ENCODE data around the gene DCTN1. TPM values are rescaled to one million over a fixed set of nuclear protein-coding genes. Genes with fewer than 3 reads are reported as not detected.
"Not testable (repeated sequence)": the region's sequence is repeated elsewhere in the genome, so short reads cannot be mapped to it uniquely, and the experiment has no call there.

The DCTN1 gene
- 100 to 1,000 TPM; 165 to 167 TPM for total RNA-seq
- long read RNA-seq, donor 1, full-length matches to known transcripts = 35 of 81 reads
- long read RNA-seq, donor 1, partial matches to known transcripts = 32 of 81 reads
- long read RNA-seq, donor 1, other reads (novel, unspliced or antisense) = 14 of 81 reads
- long read RNA-seq, donor 2, full-length matches to known transcripts = 32 of 118 reads
- long read RNA-seq, donor 2, partial matches to known transcripts = 70 of 118 reads
- long read RNA-seq, donor 2, other reads (novel, unspliced or antisense) = 16 of 118 reads

DNA sequence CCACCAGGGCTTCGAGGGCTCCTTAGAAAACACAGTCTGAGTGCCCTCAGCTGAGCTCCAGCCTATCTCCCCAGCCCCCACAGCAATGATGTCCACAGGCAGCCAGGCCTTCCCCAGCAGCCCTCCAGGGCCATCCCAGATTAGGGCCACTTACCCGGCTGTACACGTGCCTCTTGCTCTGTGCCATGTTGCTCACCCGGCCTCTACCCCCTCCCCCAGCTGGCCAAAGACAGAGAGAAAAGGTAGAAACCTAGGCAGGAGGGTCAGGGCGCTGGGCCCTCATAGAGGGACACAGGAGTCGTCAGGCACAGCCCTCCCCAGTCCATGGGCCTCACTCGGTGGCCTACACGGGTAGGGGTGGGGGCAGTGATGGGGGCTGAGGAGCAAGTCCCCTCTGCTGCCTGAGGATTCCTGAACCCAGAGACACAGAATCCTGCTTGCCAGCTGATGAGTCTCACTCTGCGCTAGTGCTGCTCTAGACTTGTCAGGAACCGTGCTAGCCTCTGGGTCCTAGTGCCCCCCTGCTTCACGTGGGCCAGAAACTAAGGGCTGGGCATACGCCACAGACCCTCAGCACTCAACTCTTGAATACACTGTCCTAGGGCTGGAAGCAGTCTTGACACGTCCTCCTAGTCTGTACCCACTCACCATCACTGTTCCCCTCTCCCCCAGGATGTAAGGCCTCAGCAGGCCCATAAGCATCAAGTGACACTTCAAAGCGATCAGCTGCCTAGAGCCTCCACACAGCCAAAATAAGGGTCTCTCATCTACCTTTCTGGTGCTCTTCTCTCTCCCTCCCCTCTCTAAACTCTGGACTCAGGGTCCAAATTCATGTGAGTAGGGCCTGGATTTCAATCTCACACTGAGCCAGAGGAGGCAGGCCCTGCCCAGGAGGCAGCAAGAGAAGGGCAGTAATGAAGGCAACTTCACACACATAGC lies at the start of gene DCTN1:
Gene DCTN1 (minus strand): TSS at position 461 of the 939 bp plus-strand sequence. CDS start 274 bp downstream, at position 187.
- intact Hi-C loops (cut with DNase I) = no loop called here
- no peak for DNase-seq (ENCODE audit: low spot score)

DNA sequence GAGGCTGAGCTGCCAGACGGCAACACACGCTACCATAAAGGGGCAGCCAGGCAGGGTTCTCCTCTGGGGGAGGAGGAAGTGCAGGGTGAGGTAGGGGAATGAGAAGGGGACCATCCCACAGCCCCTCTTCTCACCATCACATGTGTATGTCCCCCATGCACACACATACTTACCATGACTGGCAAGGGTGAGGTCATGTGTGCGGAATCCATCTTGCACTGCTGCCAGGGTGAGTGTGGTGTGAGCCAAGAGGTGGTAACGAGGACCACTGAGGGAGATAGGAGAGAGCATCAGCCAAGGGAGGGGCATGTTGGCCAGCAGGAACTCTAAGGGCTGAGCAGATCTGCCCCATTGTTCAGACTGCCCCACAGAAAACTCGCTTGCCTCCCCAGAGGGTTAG lies 48.6 kb upstream of the DCTN1 start:
- intact Hi-C loops (cut with DNase I) = loop anchor here in 1 of 2 donors (1.0 kb wide), 1 partner anchor 22 kb away; no protein-coding TSS in a partner anchor
- DNase-seq (ENCODE audit: low spot score) = no peak

GRCh38 chr2:74427551-74427950 lies 47.4 kb upstream of the DCTN1 start:
- intact Hi-C loops (cut with DNase I) = no loop called here
- DNase-seq (ENCODE audit: low spot score) = no peak

DNA sequence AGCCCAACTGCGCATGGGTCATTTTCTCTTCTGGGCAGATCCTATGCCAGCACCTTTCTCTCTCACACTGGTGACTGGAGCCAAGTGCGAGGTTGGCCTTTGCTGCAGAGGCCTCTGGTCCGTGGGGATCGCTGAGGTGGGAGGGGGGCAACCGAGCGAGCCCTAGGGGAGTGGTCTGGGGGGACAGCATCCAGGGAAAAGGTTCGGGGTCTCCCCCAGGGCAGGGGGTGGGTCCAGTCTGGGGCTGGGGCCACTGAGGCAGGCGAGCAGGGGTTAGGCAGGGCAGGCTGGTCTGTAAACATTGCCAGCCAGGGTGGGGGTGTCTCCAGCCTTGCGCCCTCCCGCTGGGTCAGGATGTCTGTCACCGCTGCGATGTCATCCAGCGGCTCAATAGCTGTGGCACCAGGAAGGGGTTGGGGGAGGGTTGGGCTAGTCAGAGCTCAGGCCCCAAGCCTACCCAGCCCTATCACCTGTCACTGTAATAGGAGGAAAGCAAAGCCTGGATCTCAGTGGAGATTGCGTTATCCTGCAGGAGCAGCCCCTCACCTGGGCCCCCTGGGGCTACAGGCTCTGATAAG lies 46.2 kb upstream of the DCTN1 start:
- no peak for DNase-seq (ENCODE audit: low spot score)
- intact Hi-C loops (cut with DNase I) = no loop called here

- DNase-seq (ENCODE audit: low spot score) = no peak
Measured at GRCh38 chr2:74425523-74425922, 45.4 kb upstream of the DCTN1 start.

GRCh38 chr2:74424995-74425406 lies 44.9 kb upstream of the DCTN1 start:
- intact Hi-C loops (cut with DNase I) = no loop called here
- no peak for DNase-seq (ENCODE audit: low spot score)

More at GRCh38 chr2:74425523-74425922, 45.4 kb upstream of the DCTN1 start:
- intact Hi-C loops (cut with DNase I) = no loop called here

DNA sequence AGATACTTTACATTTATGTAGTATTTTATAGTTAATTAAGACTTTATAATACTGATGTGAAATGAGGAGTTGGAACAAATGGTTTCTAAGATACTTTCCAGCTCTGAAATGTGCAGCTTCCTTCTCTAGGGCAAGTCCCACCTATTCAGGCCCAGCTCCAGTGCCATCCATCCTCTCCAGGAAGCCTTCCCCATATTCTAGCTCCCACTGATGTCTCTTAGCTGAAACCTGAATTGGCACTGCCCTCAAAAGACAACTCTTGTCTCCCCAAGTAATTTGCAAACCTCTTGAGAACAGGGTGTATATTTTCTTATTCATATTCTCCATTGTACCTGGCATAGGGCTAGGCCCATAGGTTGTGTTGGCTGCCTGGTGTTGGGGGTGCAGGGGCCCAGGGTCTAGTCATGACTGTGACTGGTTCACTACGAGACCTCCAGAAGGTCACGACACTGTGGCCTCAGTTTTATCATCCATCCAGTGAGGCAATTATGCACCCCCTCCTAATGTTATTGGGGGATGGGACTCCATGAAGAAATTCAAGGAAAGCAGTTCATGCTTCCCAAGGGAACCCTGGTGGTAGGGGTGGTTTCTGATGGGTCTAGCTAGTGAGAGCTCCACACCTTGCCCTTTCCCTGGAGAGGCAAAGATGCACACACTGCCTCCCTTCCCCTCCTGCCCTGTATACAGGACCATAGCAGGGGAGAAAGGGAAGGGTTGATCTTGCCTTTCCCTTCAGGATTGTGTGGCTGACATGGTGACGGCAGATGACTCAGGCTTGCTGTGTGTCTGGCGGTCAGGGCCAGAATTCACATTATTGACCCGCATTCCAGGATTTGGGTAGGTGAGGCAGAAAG lies 44.3 kb upstream of the DCTN1 start:
- no peak for DNase-seq (ENCODE audit: low spot score)
- intact Hi-C loops (cut with DNase I) = no loop called here

DNA sequence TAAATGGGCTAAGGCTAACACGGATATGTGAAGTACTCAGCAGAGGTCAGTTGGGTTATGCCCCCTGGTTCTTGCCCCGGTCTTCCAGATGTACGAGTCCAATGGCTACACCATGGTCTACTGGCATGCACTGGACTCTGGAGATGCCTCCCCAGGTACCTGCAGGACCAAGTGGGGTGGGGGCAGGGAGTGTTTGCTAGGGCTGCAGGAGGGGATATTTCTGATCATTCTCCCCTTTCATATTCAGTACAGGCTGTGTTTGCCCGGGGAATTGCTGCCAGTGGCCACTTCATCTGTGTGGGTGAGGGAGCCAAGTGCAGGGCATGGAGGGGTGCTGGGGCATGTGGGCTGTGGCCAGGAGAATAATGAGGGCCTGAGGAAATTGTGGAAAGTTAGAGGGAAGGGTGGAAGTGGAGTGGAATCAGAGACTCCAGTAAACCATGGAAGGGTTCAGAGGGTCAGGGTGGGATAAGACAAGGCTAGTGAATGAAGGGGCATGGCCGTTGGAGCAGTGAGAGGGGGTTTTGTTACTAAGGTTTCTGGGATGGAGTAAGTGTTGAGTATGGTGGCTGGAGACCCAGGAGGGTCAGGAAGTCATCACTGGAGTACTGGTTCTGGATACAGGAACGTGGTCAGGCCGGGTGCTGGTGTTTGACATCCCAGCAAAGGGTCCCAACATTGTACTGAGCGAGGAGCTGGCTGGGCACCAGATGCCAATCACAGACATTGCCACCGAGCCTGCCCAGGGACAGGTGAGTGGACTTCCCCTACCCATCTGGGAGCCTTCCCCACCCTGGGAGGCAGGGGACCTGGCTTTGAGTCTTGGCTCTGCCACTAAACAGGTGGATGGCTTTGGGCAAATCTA lies 43.4 kb upstream of the DCTN1 start:
- intact Hi-C loops (cut with DNase I) = no loop called here
- no peak for DNase-seq (ENCODE audit: low spot score)

DNA sequence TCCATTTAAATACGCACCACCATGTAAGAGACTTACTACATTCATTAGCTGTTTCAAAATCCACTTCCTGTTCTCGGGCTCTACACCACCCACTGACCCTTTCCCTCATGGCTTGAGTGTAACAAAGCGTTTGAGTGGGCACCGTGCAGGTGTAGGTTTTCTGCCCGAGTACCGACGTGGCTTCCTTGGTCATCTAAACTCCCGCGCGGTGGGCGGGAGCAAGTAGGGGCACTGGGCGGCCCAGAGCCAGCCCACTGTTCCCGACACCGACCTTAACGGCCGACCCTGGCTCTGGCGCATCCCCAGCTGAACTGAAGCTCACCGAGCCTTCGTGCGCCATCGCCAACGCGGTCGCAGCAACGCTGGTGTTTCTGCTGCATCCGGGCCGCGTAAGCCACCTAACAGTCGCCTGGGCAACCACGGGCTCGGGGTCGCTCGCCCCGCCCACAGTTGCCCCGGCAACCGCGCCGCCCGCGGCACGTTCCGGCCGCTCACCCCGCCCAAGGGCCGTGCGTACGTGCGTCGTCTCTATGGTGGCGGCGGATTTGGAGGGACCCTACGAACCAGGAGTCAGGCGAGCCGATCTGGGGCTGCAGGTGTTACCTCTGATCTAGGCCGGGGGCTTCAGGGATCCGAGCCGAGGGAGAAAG lies 41.2 kb upstream of the DCTN1 start, which contains the start of the genes C2orf81 and WDR54:
Gene C2orf81 (minus strand): TSS at position 399 of the 650 bp plus-strand sequence. CDS start 59 bp downstream, at position 340.
Gene WDR54 (plus strand): TSS at position 510 of the 650 bp plus-strand sequence. CDS start 424 bp downstream, outside the sequence.
- peak; percentile 97 for DNase-seq (ENCODE audit: low spot score)
- intact Hi-C loops (cut with DNase I) = no loop called here

DNA sequence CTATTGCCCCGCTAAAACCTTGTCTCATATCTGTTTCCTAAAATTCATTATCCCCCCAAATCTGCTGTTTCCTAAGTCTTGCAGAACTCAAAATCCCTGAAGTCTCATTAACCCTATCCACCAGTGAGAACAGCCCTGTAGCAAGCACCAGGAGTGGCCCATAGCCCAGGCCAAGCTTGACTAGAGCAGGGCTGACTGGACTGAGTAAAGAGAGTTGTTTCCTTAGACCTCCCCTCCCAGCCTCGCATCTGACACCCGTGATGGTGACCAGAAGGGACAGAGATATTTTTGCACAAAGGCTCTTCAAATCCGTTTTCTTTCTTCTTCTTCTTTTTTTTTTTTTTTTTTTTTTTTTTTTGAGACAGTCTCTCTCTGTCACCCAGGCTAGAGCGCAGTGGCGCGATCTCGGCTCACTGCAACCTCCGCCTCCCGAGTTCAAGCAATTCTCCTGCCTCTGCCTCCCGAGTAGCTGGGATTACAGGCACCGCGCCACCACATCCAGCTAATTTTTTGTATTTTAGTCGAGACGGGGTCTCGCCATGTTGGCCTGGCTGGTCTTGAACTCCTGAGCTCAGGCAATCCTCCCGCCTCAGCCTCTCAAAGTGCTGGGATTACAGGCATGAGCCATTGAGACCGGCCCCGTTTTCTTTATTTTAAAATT lies 40.5 kb upstream of the DCTN1 start:
- intact Hi-C loops (cut with DNase I); DNase-seq (ENCODE audit: low spot score): not testable (repeated sequence)

- no peak for DNase-seq (ENCODE audit: low spot score)
- intact Hi-C loops (cut with DNase I) = no loop called here
Measured at GRCh38 chr2:74420006-74420405, 39.9 kb upstream of the DCTN1 start.

DNA sequence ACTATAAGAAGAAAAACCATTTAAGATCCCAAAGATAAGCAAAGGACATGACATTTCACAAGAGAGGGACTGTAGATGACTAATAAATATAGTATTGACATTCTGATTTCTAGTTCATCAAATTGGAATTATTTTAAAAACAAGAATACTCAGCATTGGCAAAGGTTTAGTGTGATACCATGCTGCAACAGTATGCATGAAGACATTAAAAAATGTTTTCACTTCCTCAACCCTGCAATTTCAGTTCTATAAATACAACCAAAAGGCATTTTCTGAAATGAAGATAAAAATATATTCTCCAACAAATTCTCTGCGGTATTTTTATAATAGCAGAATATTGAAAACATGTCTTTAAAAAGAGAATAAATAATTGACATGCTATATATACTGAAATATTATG lies 39.2 kb upstream of the DCTN1 start:
- DNase-seq (ENCODE audit: low spot score) = no peak
- intact Hi-C loops (cut with DNase I) = no loop called here

- intact Hi-C loops (cut with DNase I) = no loop called here
- DNase-seq (ENCODE audit: low spot score) = no peak
Measured at GRCh38 chr2:74418312-74418711, 38.2 kb upstream of the DCTN1 start.

GRCh38 chr2:74417763-74418162 lies 37.7 kb upstream of the DCTN1 start:
- intact Hi-C loops (cut with DNase I) = no loop called here
- DNase-seq (ENCODE audit: low spot score) = no peak

DNA sequence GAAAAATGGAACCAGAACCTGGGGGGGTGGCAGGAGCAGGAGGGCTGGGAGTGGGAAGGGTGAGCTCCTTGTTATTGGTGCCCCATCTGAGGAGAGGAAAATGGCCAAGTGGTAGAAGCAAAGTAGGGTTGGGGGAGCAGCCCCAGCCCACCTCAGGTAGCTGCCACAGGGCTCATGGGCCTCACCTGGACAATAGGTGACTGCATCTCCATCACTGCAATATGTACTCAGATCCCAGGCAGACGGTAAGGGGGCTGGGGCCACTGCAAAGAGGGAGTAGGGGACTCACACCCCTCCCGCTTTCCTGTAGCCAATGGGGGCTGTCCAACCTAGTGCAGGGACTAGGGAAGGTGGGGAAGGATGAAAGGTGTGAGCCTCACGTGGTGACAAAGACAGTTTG lies 37.1 kb upstream of the DCTN1 start:
- DNase-seq (ENCODE audit: low spot score) = no peak
- intact Hi-C loops (cut with DNase I) = no loop called here

DNA sequence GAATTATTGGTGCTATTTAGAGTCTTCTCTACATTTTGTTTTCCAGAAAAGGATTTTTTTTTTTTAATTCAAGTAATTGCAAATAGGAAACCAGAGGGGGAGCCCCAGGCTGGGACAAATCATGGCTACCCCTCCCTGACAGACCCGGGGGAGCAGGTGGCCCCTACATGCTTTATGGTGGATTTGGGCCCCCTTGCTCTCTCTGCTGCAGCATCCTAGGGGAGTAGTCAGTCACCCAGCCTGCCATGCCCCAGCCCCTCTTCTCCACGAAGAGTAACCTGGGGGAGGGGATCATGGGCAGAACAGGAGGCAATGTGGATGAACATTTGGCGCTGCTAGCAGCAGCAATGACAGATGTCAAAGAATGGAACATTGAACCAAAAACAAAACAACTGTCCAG lies 36.7 kb upstream of the DCTN1 start:
- intact Hi-C loops (cut with DNase I) = loop anchor here in 1 of 2 donors (1.0 kb wide), 1 partner anchor 49 kb away; no protein-coding TSS in a partner anchor
- DNase-seq (ENCODE audit: low spot score) = no peak
